Frontal cortex (tissue), 4 donors: ENCODE measurements around the gene SPEG. TPM values are rescaled to one million over a fixed set of nuclear protein-coding genes. Genes with fewer than 3 reads are reported as not detected.
"Not testable (repeated sequence)": the region's sequence is repeated elsewhere in the genome, so short reads cannot be mapped to it uniquely, and the experiment has no call there.

ENCODE experiments used
- DNase-seq, 2 donors: peaks; one replicate each; pipeline ENCODE4 v3.0.0; 2012; ENCODE audit warnings: low spot score in 2 of 2
- FAIRE-seq: peaks from 2 replicates; lab custom pipeline; 2012; peaks lifted over from hg19 to GRCh38; lab: Jason Lieb, UNC
- total RNA-seq: library from RNA; depleted of rRNA; stranded (reverse); fragments of >200 nt; gene quantifications from one replicate; pipeline ENCODE4 v1.2.3, GENCODE V29; 2014
- donor health status: control.
- donor health status: control.
- donor health status: control.

SPEG gene
- 13.0 TPM for total RNA-seq

- DNase-seq: no peak
- FAIRE-seq: no peak
These were observed at the start of gene SPEG for GRCh38 chr2:219434718-219435525. Gene SPEG, plus strand, starts transcription at chr2:219434843. Its CDS starts 135 bp downstream, at chr2:219434978.

DNA sequence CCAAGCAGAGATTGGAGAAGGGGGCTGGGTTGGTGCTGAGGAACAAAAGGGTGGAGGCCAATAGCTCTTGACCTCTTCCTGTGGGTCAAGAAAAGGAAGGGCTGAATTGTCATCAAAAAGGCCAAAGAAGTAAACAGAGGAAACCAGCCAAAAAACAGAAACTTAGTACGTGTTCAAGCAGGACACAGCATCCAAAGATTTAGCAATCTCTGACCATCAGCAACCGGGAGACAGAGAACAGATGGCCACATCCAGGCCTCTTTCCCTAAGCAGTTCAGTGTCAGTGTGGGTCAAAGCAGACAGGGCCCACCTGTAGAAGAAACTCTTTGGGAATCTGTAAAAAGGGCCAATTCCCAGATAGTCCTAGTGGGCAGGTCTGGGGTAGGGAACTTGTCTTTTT lies 49.8 kb upstream of the SPEG start:
- FAIRE-seq: no peak
- no peak for DNase-seq

DNA sequence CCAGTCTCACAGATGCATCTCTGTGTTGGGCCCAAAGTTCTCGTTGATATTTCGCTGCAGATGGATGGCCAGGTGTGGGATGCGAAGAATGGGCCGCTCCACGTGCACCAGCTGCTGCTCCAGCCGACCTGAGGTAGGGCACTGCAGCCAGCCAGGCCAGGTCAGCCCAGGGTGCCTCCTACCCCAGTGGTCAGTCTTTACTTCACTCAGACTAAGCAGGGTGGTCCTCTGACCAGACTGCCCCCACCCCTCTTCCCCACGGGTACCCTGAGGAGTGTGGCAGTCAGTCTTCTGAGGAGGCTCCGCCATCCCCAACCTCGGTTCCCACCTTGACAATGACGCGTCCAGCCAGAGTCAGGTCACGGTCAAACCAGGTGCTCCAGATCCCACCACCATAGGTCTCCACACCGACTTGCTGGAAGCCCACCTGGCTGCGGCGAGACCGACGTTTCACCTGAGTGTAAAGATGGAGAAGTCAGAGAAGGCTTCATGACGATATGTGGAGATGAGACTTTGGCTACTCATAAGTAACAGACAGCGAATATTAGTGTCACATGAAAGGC lies 48.6 kb upstream of the SPEG start:
- FAIRE-seq (no peak), DNase-seq (no peak)

DNA sequence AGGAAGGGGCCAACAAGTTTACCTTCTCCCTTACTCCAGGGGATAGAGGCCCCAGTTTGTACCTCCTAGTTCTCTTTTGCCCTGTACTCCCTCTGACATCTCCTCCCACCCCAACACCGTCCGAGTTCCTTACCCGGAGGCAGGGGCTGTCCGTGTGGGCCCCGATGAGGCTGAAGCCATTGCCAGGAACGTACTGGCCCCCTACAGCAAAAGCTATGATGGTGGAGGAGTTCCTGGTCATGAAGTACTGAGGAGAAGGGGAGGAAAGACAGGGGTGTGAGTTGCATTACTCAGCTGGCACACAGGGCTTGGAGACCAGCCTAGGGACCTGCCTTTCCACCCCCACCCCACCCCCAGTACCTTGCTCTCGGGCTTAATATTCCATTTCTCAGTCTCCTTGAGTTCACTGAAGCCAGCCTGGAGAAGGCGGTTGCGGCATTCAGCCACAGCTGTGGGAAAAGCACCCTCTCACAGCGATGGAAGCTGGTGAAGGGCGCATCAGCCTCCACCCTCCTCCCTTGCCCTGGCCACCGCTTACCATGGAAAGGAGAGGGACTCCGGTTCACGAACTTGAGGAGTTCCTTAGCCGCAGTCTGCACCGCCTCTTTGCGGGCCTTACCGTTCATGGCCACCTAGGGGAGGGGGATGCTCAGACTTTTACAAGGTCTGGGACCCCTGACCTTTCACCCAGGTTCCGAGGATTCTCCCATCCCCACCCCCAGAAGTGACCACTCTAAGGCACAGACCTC lies 47.9 kb upstream of the SPEG start:
- DNase-seq: no peak
- no peak for FAIRE-seq

GRCh38 chr2:219387306-219388120 lies 47.1 kb upstream of the SPEG start, which contains the start of gene DNPEP:
Gene DNPEP, minus strand, starts transcription at chr2:219387912. Its CDS starts 118 bp downstream, at chr2:219387794.
- DNase-seq (peak; percentile 96), FAIRE-seq (no peak)

GRCh38 chr2:219388121-219388906 lies 46.3 kb upstream of the SPEG start:
- FAIRE-seq (no peak), DNase-seq (peak; percentile 96 to 98)

DNA sequence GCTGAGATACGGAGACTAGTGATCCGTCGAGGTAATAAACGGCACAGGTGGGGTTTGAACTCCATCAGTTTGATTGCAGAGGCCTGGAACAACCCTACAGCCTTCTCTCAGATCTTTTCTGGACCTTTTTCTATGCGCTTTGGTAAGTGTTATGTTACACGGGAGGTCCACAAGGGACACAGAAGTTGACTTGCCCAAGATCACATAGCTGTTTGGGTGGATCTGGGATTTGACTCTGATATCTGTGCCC lies 45.8 kb upstream of the SPEG start:
- FAIRE-seq: no peak
- DNase-seq: no peak

DNA sequence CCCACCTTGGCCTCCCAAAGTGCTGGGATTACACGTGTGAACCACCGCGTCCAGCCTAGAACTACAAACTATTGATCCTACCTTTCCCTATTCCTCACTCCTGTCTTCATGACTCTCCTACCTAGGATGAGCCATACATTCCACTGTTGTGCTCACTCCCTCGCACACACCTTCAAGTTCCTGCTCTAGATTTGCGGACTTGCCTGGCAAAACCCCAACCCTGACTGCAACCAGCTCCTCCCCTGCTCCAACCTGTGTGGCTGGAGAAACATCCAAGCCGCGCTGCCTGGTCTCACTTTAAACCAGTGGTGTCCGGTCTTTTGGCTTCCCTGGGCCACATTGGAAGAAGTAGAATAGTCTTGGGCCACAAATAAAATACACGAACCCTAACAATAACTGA lies 41.9 kb upstream of the SPEG start:
- DNase-seq (no peak), FAIRE-seq (no peak)

DNA sequence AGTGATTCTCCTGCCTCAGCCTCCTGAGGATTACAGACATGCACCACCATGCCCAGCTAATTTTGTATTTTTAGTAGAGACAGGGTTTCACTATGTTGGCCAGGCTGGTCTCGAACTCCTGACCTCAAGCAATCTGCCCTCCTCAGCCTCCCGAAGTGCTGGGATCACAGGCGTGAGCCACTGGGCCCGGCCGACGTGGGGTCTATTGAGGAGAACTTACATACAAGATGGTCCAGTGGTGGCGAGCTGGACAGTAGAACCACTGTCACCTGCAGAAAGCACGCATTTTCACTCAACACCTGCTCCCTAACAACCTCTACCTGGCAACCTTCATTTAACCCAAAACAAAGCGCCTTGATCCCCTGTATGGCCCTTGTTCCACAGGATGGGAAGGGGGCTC lies 39.6 kb upstream of the SPEG start:
- FAIRE-seq, DNase-seq: not testable (repeated sequence)

- DNase-seq: no peak
- no peak for FAIRE-seq
These were observed 39.0 kb upstream of the SPEG start for GRCh38 chr2:219395609-219396008.

- no peak for DNase-seq
- no peak for FAIRE-seq
These were observed 37.7 kb upstream of the SPEG start for GRCh38 chr2:219396863-219397457.

- no peak for FAIRE-seq
- DNase-seq: no peak
These were observed 35.8 kb upstream of the SPEG start for GRCh38 chr2:219398721-219399363.

DNA sequence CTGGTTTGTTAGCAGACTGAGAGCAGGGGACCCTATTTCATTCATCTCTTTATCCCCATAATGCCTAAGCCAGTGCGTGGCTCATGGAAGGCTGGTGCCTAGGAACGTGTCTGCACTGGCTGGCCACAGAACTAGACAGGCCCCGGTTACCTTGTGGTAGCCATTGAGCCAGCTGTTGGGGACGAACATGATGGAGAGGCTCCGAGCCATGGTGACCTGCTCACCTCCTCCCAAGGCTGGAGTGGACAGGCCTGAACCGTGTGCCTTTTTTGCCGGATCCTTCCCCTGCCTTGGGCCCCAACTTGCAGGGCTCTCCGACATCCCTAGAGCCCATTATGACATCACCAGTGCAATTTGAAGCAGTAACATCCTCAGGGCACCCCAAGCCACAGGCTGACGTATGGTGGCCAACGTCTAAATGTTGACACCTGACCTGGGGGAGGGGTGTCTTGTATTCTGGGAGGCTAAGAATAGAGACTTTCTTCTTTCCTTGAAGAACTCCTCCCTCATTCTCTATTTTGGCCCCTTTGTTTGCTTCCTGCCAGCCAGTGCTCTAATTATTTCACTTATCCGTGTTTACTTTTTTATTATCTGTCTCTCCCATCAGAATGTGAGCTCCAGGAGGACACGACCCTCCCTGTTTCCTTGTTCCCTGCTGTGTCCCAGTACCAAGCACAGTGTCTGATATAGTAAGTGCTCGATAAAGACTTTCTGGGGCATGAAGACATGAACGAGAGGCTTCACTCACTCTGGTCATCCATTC lies 34.7 kb upstream of the SPEG start:
- no peak for DNase-seq
- FAIRE-seq: no peak

- no peak for DNase-seq
- no peak for FAIRE-seq
These were observed 34.1 kb upstream of the SPEG start for GRCh38 chr2:219400562-219400961.

DNA sequence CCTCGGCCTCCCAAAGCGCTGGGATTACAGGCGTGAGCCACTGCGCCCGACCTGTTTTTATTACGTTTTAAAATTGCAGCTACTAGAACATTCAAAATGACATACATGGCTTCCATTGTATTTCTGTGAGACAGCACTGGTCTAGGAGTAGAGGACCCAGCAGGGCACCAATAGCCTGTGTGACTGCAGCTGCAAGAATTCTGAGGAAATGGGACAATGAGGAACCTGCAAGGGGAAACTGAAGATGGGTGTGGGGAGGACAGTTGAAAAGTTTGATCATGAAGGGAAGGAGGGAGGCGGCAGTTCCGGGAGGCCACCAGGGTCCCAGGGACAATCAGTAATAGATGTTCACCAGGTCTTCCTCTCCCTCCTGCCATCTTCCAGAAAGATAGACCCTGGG lies 33.0 kb upstream of the SPEG start:
- DNase-seq (no peak), FAIRE-seq (no peak)

DNA sequence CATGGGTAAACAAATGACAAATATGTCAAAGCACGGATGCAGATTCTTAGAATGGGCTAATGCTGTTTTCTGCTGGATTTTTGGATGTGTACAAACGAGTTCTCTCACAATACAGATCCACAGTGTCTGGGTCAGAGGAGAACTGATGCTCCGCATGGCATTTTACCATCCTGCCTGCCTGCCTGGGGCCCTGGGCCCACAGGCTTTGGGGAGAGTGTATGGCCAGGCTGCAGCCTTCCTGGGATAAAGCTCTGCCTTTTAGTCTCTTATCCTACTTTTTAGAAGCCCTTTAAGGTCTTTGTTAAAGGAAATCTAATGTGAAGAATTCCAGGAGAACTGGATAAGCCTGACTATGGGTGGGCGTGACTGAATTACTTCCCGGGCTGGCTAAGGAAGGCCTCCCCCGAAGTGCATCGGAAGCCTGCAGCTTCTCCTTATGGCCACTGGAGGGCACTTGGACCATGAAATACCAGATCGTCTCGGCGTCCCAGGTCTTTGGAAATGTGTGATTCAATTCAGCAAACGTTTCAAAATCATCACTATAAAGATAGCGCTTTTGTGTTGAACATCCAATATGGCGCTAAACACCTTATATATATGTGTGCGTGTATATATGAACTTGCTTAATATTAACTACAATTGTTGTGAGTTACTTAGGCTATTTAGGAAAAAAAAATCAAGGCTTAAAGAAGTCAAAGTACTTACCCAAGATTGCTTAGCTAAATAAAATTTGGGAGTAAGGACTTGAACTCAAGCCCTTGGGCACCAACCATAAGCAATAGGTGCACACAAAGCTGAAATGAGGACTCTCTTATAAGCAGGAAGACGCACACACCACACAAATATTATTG lies 31.8 kb upstream of the SPEG start:
- FAIRE-seq (peak; percentile 8), DNase-seq (peak; percentile 54 to 81)

DNA sequence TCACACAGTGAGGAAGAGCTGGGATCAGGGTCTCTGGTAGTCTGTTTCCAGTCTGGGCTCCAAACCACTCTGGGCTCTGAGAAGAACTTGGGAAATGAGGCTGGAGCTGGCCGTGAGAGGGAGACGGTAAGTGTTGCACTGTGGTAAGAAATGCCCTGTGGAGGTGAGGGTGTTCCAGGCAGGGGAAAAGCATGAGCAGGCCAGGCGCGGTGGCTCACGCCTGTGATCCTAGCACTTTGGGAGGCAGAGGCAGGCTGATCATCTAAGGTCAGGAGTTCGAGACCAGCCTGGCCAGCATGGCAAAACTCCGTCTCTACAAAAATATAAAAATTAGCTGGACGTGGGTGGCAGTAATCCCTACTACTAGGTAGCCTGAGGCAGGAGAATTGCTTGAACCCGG lies 30.8 kb upstream of the SPEG start:
- DNase-seq (no peak), FAIRE-seq (no peak)
